ELR (cell line): ENCODE measurements around the gene SELENOI.
A peak's percentile ranks its signal among the peaks of the same experiment; 100 is the strongest.
"Not testable (repeated sequence)": the region's sequence is repeated elsewhere in the genome, so short reads cannot be mapped to it uniquely, and the experiment has no call there.

Experiments used
- DNase-seq: peaks from one replicate; pipeline ENCODE4 v3.0.0-alpha.2; 2015; ENCODE audit warnings: low read depth

SELENOI gene, protein sequence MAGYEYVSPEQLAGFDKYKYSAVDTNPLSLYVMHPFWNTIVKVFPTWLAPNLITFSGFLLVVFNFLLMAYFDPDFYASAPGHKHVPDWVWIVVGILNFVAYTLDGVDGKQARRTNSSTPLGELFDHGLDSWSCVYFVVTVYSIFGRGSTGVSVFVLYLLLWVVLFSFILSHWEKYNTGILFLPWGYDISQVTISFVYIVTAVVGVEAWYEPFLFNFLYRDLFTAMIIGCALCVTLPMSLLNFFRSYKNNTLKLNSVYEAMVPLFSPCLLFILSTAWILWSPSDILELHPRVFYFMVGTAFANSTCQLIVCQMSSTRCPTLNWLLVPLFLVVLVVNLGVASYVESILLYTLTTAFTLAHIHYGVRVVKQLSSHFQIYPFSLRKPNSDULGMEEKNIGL

DNA sequence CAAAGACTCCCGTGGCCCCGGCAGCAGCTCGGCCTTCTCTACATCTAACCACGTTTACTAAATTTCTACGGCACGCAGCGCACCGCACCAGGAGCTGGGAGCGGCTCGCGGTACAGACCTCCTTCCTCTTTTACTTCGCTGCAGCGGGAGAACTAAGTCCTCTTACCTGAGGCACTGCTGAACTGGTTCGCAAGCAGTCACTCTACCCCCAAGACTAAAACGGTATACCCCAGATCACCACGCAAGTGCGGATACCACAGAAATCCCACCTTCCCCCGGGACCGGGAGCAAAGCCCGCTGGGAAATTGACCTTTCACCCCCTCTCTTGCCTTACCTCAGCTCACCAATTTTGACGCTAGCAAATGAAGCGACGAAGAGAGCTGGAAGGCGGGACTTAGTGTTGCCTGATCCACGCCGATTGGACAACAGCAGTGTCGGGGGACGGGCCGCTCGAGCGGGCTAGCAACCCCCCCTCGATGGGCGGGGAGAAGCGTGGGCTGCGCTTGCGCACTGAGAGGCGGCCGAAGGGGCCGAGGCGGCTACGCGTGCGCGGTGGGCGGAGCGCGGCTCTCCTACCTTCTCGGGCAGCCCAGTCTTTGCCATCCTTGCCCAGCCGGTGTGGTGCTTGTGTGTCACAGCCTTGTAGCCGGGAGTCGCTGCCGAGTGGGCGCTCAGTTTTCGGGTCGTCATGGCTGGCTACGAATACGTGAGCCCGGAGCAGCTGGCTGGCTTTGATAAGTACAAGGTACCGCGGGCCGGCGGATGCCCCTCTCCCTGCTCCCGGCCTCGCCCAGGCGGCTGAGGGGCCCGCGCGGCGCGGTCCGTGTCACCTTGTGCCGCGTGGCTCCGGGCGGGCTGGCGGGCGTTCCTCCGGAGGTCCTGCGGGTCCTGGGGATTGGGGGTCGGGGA is at the start of gene SELENOI:
Gene SELENOI (plus strand): TSS at position 599 of the 909 bp plus-strand sequence. CDS start 90 bp downstream, at position 689.
- DNase-seq, result peak; percentile 99

DNA sequence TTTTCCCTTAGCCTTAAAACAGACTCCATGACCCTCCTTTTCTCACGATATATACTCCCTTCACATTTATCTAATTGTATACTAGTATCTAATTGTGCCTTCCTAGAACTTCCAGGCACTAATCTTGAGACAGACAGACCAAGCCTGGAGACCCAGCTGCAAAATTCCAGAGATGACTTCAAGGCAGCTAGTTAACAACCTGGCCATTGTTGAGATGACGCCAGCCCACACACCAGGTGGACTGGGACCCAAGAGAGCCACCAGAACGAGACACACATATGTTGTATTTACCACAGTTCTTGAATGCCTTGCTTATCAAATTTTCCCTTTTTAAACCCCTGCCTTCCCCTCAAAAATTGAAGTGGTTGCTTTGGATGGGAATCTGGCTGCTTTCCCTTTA is 48.9 kb upstream of the SELENOI start:
- DNase-seq, result no peak

DNA sequence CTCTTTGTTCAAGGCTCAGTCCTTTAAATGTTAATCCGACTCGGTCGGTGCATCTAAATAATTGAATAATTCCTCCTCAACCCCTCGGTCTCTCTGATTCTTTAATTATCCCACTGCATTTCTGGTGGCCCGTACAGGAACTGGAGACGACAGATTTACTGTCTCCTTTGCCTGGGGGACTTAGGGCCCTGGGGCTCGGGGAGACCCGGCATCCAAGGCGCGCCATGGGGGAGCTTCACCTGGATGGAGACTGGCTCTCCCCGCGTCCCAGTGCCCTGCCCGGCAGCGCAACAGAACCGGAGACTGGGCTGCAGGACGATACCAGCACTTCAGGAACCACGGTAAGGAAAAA is 47.7 kb upstream of the SELENOI start:
- no peak for DNase-seq

DNA sequence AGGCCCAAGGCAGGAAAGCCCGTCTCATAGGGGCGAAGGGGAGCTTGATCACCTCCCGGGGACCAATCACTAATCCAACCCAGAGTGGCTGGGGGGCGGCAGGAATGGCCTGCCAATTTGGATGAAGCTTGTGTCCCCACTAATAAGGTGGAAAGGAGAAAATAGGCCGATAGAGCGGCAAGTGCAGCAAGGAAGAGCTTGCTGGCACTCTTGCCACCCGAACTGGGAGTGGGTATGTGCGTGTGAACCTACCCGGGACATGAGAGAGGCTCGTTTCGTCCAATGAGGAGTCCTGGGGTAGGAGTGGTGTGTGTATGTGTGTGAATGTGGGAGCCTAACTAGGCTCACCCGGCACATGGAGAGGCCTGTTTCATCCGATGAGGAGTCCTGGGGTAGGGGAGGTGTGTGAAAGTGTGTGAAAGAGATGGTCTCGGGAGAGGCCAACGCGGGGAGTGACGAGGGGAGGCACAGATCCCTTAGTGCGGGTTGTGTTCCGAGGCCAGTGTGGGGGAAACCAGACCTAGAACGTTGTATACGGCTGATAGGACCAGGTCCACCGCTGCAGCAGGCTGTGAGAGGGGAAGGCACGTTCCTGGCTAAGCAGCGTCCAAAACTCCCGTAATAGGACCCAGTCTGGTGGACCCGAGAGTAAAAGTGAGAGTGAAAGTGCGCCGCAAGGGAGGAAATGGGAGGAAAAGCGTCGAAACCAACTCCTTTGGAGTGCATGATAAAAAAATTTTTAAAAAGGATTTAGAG is 47.1 kb upstream of the SELENOI start:
- DNase-seq, result peak; percentile 64

DNA sequence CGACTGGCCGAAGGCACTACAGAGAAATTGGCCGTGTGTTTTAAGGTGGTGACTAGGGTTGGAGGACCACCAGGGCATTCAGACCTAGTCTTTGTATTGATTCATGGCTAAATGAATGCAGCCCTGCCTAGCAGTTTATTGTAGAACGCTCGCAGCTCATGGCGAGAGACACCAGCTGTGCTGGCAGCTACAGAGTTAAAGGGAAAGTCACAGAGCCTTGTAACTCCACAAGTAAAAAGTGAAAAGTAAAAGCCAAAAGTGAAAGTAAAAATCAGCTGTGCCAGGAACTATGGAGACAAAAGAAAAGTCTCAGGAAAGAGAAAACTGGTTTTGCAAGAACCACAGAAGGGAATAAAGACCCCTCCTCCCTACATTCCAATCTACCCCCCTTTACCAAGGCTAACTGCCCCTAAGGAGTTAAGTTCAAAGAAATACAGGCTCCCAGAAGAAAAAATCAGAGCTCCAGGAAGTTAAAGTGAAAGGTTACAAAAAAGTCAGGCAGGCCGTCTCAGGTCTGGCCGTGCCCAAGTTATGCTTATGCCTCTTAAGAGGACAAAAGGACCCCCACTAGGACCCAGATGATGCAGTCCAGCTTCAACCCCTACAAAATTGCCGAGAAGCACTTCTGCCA is 46.4 kb upstream of the SELENOI start:
- peak; percentile 65 for DNase-seq

DNA sequence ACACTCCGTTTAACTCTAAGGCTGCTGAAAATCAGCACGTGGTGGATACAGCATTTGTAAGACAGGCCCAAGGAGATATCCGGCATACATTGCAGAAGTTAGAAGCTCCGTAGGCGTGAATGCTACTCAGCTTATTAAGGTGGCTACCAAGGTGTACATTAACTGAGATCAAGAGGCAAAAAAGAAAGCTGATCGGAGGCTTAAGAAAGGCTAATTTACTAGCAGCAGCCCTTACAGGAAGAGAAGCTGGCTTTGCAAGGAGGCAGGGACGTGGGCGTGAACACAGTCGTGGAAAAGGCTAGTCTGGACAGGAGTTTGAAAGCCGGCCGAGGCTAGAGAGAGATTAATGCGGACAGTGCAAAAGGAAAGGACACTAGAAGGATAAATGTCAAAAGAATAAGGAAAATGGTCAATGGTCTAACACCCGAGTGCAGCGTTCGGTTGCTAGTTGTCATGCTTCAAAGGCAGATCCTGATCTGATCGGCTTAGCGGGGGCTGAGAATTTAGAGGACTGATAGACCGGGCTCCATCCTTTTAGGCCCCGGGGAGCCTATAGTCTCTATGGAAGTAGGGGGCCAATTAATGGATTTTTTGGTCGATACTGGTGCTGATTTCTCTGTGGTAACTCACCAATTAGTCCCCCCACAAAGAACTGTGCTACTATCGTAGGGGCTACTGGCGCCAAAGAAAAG is 45.6 kb upstream of the SELENOI start:
- peak; percentile 12 for DNase-seq

DNA sequence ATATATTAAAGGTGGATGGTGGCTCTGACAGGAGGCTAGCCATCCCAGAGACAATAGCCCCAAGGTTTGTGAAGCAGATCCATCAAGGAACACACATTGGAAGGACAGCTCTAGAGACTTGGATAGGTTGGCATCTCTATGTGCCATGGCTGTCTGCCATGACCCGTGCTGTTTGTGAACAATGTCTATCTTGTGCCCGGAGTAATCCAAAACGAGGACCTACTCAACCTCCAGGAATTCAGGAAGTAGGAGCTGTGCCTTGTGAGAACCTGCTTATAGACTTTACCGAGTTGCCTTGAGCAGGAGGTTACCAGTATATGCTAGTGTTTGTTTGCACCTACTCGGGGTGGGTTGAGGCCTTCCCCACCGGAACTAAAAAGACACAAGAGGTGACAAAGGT is 43.1 kb upstream of the SELENOI start:
- no peak for DNase-seq

DNA sequence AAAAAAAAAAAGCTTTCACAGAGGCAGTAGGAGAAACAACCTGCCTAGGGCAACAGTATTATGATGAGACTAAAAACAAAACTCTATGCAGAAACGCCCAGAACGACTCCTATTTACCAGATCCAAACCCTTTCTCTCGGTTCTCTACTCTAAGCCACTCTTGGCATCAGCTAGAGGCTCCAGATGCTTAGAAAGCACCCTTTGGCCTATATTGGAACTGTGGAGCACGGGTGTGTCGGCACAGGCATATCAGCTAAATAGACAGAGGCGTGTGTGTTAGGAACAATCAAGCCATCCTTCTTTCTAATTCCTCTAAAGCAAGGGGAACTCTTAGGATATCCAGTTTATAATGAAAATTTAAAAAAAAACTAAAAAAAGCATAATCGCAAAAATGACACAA is 40.8 kb upstream of the SELENOI start:
- not testable (repeated sequence) for DNase-seq

DNA sequence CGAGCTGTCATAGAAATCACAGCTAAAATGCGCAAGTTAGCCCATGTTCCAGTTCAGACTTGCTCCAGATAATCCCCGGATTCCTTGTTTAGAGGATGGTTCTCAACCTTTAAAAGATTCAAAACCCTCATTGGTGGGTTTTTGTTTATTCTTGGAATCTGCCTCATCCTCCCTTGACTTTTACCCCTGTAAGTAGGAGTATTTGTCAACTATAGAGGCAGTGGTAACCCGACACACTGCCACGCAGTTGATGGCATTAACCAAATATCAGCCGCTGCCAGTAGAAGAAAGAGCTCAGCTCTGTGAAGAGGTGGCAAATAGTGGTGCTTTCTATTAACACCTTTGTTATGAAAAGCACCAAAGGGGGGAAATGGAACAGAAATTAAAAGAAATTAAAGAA is 40.4 kb upstream of the SELENOI start:
- DNase-seq, result no peak

DNA sequence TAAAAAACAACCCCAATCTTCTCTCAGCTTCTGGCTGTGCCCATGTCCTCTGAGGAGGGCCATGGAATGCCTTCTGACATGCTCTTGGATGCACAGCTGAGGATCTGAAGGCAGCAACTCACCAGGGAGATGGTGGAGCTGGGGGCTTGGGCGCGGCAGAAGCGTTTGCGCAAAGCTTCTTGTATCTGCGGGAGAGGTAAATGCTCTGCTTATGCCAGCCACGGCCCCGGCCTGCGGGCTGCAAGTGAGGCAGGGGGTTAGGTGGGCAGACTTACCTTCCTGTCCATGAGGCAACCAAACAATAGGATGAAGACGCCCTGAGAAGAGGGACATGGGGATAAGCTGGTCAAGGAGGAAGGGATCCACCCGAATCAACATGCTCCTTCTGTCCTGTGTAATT is 36.0 kb upstream of the SELENOI start:
- DNase-seq, result no peak

DNA sequence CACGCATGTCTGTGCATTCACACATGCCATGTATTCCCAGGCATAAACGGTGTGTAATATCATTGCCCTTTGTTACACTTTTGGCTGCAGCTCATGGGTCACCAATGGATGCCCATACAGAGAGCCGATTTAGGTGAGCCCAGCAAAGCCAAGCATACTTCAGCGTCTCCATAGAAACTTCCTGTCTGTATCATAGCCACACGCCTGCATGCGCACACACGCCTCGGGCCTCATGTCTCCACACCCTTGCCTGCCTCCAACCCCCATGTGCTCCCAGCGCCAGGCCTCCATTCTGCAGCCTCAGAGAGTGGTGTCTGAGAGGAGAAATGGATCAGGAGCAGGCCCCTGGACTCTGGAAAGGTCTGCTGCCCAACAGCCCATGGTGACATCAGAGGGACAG is 33.5 kb upstream of the SELENOI start:
- no peak for DNase-seq

DNA sequence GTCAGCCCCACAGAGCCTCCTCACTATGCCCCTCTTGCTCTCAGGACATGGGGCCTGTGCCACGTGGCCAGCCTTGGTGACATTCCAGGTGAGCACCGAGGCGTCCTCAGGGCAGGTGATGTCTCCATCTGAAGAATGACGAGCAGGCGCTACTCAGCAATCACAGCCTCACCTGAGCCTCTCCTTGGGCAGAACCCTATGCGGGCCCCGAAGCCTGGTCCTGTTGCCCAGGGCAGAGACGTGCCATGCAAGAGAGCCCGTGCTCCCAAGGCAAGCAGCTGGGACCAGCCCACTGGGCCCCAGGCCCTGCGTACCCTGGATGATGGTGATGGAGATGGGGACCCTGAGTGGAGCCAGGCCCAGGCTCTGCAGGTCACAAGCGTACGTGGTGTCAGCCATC is 32.5 kb upstream of the SELENOI start:
- no peak for DNase-seq

DNA sequence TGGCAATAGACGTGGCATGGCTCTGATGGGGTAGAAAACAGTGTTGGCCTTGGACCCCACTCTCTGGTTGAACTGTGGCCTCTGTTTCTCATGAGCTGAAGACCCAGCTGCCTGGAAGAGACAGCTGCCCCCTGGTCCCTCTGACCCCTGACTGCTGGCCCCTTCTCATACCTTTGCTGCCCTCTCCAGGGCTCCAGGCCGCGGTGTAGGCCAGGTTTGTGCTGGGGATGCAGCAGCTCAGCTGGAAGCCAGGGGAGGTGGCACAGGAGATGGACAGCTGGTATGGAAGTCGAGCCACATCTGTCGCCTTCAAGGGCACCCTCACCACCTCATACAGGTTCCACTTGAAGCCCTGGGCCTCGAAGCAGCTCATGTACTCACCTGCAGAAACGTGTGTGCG is 31.7 kb upstream of the SELENOI start:
- DNase-seq, result no peak

DNA sequence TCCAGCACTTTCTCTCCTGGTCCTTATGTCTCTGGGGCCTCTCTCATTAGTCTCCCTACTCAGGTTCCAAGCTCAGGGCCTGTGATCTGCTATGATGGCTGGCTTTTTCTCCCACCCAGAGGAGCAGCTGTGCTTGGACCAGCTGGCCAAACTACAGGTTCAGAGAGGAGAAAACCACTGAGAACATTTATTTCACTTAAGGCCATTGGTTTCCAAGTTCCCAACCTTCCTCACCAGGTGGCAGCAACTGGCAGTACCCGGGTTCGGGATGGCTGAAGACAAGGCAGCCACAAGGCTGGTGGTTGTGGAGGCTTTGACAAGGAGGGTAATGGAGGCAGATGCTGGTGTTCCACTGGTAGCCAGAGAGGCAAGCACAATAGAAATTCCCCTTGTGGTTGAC is 29.9 kb upstream of the SELENOI start:
- DNase-seq, result peak; percentile 43

DNA sequence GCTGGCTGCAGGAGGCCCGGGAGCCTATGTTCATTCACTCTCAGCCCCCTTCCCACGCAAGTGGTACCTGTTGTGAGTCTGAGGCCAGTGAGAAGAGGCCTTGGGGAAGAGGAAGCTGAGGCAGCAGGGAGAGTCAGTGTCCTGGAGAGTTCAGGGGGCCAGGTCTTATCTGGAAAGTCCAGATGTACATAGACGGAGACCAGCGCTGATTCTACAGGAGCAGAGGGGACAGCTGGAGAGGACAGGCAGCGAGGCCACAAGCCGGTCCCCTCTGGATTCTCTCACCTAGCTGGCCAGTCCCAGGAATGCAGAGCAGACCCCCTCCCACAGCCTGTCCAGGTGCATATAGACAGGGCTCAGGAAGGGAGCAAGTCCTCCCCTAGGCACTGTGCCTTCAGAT is 29.1 kb upstream of the SELENOI start:
- DNase-seq, result no peak

DNA sequence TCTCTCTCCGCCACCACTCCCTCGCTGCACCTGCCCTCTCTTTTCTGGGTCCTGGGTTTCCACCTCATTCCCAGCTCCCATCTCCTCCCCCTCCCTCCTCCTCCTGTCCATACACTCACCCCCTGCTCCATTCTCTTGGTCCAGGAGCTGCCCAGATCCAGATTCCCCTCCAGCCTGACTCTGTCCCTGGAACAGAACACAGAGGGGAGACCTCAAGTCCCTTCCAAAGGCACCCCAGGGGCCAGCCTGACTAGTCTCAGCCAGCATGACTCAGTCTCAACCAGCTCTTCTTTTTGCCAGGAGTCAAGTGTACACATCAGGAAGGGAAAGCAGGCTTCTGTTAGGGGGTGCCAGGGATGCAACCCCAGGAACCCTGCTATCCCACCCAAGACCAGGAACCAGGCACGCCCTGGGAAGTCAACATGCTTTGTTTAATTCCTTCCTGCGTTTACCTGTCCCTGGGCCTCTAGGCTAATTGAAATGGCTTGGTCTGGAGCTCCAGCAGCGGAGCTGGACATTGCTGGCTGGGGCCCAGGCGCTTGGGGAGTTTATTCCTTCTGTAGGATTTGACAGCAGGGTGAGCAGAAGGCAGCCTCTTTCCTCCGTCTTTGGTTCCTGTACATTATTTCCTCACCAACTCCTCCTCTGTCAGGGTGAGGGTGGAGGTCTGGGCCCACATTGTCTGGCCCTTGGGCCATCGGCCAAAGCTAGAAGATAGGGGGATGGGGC is 28.4 kb upstream of the SELENOI start:
- no peak for DNase-seq

DNA sequence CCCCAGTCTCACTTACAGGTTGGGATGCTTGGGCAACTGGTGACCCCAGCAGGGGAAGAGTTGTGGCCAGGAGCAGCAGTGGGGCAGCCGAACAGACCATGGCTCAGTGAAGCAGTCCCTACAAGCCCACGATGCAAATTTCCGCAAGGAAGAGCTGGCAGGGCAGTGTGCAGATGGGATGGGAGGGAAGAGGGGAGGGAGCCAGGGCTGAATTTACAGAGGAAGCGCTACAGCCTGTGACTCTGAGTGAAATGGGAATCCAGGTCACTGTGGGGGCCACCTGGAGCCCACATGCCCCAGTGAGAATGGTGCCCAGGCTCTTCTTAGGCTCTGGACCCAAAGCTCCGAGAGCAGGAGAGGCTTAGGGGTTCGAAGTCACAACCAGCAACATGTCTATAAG is 27.0 kb upstream of the SELENOI start:
- DNase-seq, result no peak

DNA sequence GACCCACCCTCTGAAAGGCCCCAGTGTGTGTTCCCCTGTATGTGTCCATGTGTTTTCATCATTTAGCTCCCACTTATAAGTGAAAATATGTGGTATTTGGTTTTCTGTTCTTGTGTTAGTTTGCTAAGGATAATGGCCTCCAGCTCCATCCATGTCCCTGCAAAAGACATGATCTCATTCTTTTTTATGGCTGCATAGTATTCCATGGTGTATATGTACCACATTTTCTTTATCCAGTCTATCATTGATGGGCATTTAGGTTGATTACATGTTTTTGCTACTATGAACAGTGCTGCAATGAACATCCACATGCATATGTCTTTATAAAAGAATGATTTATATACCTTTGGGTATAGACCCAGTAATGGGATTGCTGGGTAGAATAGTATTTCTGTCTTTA is 21.5 kb upstream of the SELENOI start:
- DNase-seq, result not testable (repeated sequence)

DNA sequence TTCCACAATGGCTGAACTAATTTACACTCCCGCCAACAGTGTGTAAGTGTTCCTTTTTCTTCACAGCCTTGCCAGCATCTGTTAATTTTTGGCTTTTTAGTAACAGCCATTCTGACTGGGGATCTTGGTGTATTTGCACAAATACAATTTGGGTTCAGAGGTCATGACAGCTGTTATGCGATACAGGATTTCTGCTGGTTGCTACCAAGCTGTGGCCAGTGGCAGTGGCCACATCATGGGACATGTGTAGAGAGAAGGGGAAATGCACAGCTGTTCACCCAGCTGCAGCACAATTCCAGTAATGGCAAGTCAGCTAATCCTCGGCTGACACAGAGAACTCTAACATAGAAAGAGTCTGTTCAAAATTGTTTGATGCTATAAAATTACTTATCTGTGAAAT is 21.0 kb upstream of the SELENOI start:
- DNase-seq, result no peak

DNA sequence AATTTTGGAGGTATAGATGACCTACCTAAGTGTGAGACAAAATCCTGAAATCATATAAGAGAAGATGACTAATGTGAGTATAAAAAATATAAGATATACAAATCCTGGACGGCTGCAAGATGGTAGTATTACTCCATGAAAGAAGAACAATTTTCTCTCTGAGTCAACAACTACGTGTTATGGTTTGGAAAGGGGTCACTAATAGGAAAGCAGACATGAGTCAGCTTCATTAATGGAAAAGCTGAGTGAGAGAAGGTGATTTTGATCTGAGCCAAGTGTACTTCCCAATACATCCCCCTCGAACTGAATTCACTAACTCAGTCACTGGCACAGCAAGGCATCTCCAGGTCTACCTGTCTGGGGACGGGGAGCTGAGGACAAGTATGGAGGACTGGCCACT is 20.1 kb upstream of the SELENOI start:
- DNase-seq, result peak; percentile 75

DNA sequence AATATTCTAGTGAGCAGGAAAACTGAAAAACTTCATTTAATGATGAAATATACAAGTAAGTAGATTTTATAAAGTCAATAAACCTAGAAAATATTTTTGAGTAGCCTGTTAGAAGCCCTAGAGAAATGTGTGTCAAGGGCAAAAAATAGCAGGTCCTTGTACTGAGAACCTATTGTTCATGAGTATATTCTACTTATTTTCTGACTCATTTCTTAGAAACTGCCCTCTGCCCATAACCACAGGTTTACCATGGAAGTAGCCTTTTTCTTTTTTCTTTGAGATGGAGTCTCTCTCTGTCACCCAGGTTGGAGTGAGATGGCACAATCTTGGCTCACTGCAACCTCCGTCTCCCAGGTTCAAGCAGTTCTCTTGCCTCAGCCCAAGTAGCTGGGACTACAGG is 19.4 kb upstream of the SELENOI start:
- peak; percentile 28 for DNase-seq
